Endodermal cell (in vitro differentiated cells): ENCODE measurements around the gene USP25. TPM values are rescaled to one million over a fixed set of nuclear protein-coding genes. Genes with fewer than 3 reads are reported as not detected.

Source experiments
- DNase-seq: peaks from one replicate; pipeline ENCODE4 v3.0.0-alpha.2; 2017
- H3K27ac ChIP-seq: 2 replicates; pipeline ENCODE4 v1.5.1; 2013; ENCODE audit warnings: mild to moderate bottlenecking, low read depth, low read length, moderate library complexity
- H3K27me3 ChIP-seq: 2 replicates; pipeline ENCODE4 v1.6.1; 2013; ENCODE audit warnings: mild to moderate bottlenecking, low read length, moderate library complexity; ENCODE audit not compliant: insufficient read depth, control insufficient read depth, poor library complexity, severe bottlenecking
- H3K36me3 ChIP-seq: 2 replicates; pipeline ENCODE4 v1.7.0; 2013; ENCODE audit warnings: mild to moderate bottlenecking, low read length, moderate library complexity; ENCODE audit not compliant: control insufficient read depth, insufficient read depth
- H3K4me1 ChIP-seq: one replicate; pipeline ENCODE4 v1.7.0; 2013; ENCODE audit warnings: low read length; ENCODE audit not compliant: control insufficient read depth, insufficient read depth
- H3K4me3 ChIP-seq: 2 replicates; pipeline ENCODE4 v1.5.1; 2013; ENCODE audit warnings: mild to moderate bottlenecking, low read length, moderate library complexity
- H3K9ac ChIP-seq: 2 replicates; pipeline ENCODE4 v1.6.1; 2013; ENCODE audit warnings: mild to moderate bottlenecking, low read length, moderate library complexity; ENCODE audit not compliant: poor library complexity, severe bottlenecking; ENCODE audit errors: extremely low read depth
- H3K9me3 ChIP-seq: 2 replicates; pipeline ENCODE4 v1.6.1; 2013; ENCODE audit warnings: mild to moderate bottlenecking, low read length, moderate library complexity; ENCODE audit not compliant: control insufficient read depth
- H3K27ac Mint-ChIP-seq: 2 replicates; pipeline ENCODE4 v1.8.0; 2020; ENCODE audit warnings: mixed read lengths
- H3K27me3 Mint-ChIP-seq: 2 replicates; pipeline ENCODE4 v1.8.0; 2021; ENCODE audit warnings: mild to moderate bottlenecking, mixed read lengths; ENCODE audit not compliant: insufficient read depth
- H3K36me3 Mint-ChIP-seq: 2 replicates; pipeline ENCODE4 v1.8.0; 2020; ENCODE audit warnings: low read depth, mixed read lengths
- H3K4me1 Mint-ChIP-seq: 2 replicates; pipeline ENCODE4 v1.8.0; 2020; ENCODE audit warnings: mixed read lengths
- H3K4me3 Mint-ChIP-seq: 2 replicates; pipeline ENCODE4 v1.8.0; 2020; ENCODE audit warnings: mild to moderate bottlenecking, moderate library complexity, mixed read lengths
- H3K9me3 Mint-ChIP-seq: 2 replicates; pipeline ENCODE4 v1.8.0; 2020; ENCODE audit warnings: mild to moderate bottlenecking, mixed read lengths
- WGBS, 2 experiments: methylation state at CpG; one replicate each; pipeline versions ENCODE4 v1.1.5 to v1.1.7; 2013; ENCODE audit warnings: missing lambda C conversion rate in 2 of 2, mixed read lengths in 1 of 2; ENCODE audit not compliant: insufficient coverage in 1 of 2, insufficient read length in 1 of 2; 5-methylcytosine and 5-hydroxymethylcytosine counted together
- total RNA-seq, 2 donors: library from RNA; stranded (reverse); fragmentation: NEBNext Ultra II Directional in 1 of 2; extraction: Animal tissue kit (Norgen Biotek cat#: 25700) in 1 of 2; gene quantifications; 2 replicates in 1 of 2; 3 replicates in 1 of 2; pipeline ENCODE4 v1.2.1, GENCODE V29; 2021
- TF ChIP-seq, protein P1 (sequence below): fragments of 200-600 bp; sonication (generic); conservative IDR thresholded peaks from 2 replicates; pipeline ENCODE4 v1.5.0; 2021; ENCODE audit warnings: antibody characterized with exemption, mild to moderate bottlenecking

The USP25 gene
- total RNA-seq, 2 donors from 2014 or later: 31.4 to 34.9 TPM

GRCh38 chr21:15761507-15762100, 31.8 kb downstream of the USP25 start:
- Histone ChIP-seq H3K9ac (no peak overlapping the region), H3K9me3 (peaks cover 17% of the 10 kb centered on the region), H3K27ac (no peak overlapping the region), H3K4me3 (no peak overlapping the region), H3K4me1 (peaks cover 10% of the 10 kb centered on the region), H3K27me3 (no peaks in the 10 kb centered on the region), H3K36me3 (peaks cover 4% of the 10 kb centered on the region)
- 90 to 92% methylated on average over 3 to 6 of the region's 7 CpGs for WGBS, 2 experiments
- H3K4me1 Mint-ChIP-seq: peaks cover 31% of the 10 kb centered on the region
- H3K27me3 Mint-ChIP-seq: no peaks in the 10 kb centered on the region
- H3K27ac Mint-ChIP-seq: no peak overlapping the region
- TF ChIP-seq, protein P1, sequence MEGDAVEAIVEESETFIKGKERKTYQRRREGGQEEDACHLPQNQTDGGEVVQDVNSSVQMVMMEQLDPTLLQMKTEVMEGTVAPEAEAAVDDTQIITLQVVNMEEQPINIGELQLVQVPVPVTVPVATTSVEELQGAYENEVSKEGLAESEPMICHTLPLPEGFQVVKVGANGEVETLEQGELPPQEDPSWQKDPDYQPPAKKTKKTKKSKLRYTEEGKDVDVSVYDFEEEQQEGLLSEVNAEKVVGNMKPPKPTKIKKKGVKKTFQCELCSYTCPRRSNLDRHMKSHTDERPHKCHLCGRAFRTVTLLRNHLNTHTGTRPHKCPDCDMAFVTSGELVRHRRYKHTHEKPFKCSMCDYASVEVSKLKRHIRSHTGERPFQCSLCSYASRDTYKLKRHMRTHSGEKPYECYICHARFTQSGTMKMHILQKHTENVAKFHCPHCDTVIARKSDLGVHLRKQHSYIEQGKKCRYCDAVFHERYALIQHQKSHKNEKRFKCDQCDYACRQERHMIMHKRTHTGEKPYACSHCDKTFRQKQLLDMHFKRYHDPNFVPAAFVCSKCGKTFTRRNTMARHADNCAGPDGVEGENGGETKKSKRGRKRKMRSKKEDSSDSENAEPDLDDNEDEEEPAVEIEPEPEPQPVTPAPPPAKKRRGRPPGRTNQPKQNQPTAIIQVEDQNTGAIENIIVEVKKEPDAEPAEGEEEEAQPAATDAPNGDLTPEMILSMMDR: no peak
- H3K4me3 Mint-ChIP-seq: no peak overlapping the region
- H3K36me3 Mint-ChIP-seq: peaks cover 26% of the 10 kb centered on the region
- peaks cover 20% of the 10 kb centered on the region for H3K9me3 Mint-ChIP-seq
- no peak for DNase-seq

GRCh38 chr21:15763359-15763758, 33.6 kb downstream of the USP25 start:
- H3K27me3 ChIP-seq: no peaks in the 10 kb centered on the region
- H3K4me3 Mint-ChIP-seq: no peak overlapping the region
- H3K4me1 Mint-ChIP-seq: peaks cover 40% of the 10 kb centered on the region
- H3K9me3 ChIP-seq: peaks cover 5% of the 10 kb centered on the region
- no peak for DNase-seq
- 100% methylated on average over 1 of the region's 1 CpG; no CpG with 5 or more reads in 1 of the 2 experiments for WGBS, 2 experiments
- H3K27me3 Mint-ChIP-seq: no peaks in the 10 kb centered on the region
- H3K27ac ChIP-seq: no peak overlapping the region
- H3K4me3 ChIP-seq: no peak overlapping the region
- peaks cover 10% of the 10 kb centered on the region for H3K36me3 Mint-ChIP-seq
- no peak overlapping the region for H3K9ac ChIP-seq
- no peak overlapping the region for H3K27ac Mint-ChIP-seq
- H3K4me1 ChIP-seq: peaks cover 10% of the 10 kb centered on the region
- peaks cover 4% of the 10 kb centered on the region for H3K9me3 Mint-ChIP-seq
- TF ChIP-seq, protein P1: no peak
- H3K36me3 ChIP-seq: peaks cover 4% of the 10 kb centered on the region

DNA sequence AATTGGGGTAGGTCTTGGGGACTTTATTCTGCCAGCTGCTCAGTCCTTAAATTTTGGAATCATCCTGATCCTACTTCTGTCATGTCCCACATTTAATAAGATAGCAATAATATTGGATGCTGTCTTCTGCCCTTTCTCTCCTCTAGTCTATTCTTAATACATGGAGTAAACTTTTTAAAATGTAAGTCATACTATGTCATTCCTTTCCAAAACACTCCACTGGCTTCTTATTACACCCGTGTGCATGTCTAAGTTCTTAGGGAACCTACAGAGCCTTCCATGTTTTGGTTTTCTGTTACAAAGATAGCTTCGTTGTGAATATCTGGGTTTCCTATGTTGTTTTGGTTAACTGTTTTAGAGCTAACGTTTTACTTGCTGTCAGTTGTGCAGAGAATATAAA, 35.1 kb downstream of the USP25 start:
- Mint-ChIP-seq H3K4me3 (no peak overlapping the region), H3K27ac (no peak overlapping the region), H3K36me3 (peaks cover 8% of the 10 kb centered on the region), H3K27me3 (no peaks in the 10 kb centered on the region), H3K9me3 (no peaks in the 10 kb centered on the region), H3K4me1 (peaks cover 32% of the 10 kb centered on the region)
- no peaks in the 10 kb centered on the region for H3K9me3 ChIP-seq
- H3K4me3 ChIP-seq: no peak overlapping the region
- DNase-seq: no peak
- no peak overlapping the region for H3K9ac ChIP-seq
- TF ChIP-seq, protein P1: no peak
- H3K27ac ChIP-seq: no peak overlapping the region
- peaks cover 4% of the 10 kb centered on the region for H3K36me3 ChIP-seq
- H3K27me3 ChIP-seq: no peaks in the 10 kb centered on the region
- WGBS, 2 experiments: 93% methylated on average over 3 of the region's 3 CpGs; no CpG with 5 or more reads in 1 of the 2 experiments
- H3K4me1 ChIP-seq: peaks cover 10% of the 10 kb centered on the region
